NCI-H2196 treated with DMSO at 0.1 percent for 48 hours (cell line): Measurements from ENCODE around the gene OSER1.
"Not testable (repeated sequence)": the region's sequence is repeated elsewhere in the genome, so short reads cannot be mapped to it uniquely, and the experiment has no call there.

Experiments used
- DNase-seq: peaks from one replicate; lab custom pipeline; 2025; ENCODE audit not compliant: unreplicated experiment; lab: John Stamatoyannopoulos, UW

The OSER1 gene

DNA sequence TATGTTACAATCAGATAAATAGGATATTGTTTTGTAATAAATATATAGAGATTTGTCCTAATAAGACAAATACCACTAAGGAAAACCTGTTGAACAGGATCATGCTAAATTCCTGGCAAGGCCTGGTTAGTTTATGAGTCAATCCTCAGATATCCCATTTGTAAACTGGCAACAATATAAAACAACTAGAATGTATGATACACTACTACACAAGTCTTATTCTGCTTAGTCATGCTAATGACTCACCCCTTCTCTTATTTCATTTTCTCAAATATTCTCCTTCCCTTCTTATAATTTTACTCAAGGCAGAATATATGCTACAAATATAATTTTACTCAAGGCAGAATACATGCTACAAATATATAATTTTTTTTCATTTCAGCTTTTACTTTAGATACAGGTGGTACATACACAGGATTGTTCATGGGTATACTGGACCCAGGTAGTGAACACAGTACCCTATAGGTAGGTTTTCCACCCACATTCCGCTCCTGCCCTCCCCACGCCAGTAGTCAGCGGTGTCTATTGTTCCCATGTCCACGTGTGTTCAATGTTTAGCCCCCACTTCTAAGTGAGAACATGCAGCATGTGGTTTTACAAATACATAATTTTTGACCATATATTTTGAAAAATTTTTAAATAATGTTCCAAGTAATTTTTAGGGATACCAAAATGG lies 6.3 kb downstream of the OSER1 start:
- DNase-seq, result peak; percentile 35

DNA sequence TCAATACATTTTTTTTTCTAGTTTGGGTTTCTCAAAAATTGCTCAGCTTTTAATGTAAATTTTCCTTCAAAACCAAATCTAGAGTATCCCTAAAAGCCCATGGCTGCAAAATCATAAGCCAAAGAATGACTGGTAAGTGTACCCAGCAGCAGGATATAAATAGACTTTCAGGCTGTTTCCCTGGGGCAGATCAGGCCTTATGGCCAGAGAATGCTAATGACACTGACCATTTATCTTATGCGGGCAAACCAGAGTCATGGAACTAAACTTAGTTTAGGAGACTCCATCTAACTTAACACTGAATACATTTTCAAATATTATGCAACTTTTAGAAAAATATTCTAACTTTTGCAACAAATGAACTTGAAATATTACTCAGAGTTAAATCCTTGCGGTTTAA lies 7.4 kb downstream of the OSER1 start:
- no peak for DNase-seq

DNA sequence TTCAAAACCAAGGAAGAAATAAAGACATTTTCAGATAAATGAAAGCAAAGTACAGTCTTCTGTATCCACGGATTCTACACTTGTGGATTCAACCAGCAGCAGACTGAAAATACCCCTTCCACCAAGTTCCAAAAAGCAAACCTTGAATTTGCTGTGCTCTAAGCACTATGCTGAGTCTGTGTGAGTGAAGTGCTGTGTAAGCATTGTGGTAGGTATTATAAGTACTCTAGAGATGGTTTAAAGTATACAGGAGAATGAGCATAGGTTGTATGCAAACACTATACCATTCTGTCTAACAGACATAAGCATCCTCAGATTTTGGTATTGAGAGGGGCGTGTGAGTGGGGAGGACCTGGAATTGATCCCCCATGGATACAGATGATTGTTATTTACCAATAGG lies 9.6 kb downstream of the OSER1 start:
- DNase-seq, result no peak

DNA sequence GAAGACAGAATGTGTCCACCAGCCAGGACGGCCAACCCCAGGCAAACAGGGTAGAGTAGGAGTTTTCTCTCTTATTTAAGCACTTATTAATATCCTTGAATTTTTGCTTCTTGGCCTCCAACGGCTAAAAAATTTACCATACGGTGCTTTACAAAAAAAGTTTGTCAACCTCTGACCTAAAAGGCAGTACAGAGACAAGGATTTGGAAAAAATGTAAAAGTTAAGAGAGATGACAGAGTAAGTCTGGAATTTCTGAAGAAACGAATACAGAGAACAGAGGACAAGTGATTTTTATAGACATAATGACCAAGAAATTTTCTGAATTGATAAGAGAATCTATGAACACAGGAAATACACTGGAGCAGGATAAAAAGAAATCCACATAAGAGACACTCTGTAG lies 10.2 kb downstream of the OSER1 start:
- no peak for DNase-seq

DNA sequence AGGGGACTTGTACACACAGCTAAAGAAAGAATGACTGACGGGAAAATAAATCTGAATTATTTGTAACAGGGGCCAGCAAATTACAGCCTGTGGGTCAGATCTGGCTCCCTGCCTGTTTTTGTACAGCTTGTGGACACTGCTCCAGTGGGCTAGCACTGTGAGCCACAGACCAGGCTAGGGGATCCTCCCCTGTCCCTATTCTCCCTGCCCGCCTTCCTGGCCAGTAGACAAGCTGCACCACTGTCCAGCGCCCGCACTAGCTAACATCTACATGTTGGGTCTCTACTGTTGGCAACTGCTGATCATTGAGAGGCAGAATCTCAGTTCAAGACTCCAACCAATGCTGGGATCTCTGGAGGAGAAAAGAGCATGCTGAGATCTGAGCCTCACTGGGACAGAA lies 10.7 kb downstream of the OSER1 start:
- no peak for DNase-seq

DNA sequence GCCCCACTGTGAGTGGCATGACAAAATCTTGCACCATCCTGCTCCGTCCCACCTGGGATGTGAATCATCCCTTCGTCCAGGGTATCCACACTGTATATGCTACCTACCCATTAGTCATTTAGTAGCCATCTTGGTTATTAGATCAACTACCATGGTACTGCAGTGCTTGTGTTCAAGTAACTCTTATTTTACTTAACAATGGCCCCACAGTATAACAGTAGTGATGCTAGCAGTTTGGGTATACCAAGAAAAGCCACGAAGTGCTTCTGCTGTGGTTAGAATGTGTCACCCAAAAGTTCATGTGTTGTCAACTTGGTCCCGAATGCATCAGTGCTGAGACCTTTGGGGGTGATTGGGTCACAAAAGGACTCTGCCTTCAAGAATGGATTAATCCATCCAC lies 11.7 kb downstream of the OSER1 start:
- DNase-seq, result no peak

DNA sequence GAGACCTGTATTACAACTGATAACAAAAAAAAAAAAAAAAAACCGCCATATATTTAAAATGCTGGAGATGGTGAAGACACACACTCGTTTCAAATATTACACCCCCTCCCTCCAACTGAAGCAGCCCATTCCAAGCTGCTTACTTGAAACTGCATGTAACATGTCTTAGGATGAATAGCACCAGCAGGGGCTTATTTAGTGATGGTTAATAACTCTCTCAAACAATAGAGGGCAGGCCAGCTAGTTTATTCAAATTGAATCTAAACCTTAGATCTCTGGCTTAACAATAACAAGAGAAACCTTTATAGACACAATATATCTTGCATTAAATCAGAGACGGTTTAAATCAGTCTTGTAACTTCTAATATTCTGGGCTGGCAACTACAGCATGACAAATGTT lies 14.3 kb downstream of the OSER1 start:
- DNase-seq, result no peak

DNA sequence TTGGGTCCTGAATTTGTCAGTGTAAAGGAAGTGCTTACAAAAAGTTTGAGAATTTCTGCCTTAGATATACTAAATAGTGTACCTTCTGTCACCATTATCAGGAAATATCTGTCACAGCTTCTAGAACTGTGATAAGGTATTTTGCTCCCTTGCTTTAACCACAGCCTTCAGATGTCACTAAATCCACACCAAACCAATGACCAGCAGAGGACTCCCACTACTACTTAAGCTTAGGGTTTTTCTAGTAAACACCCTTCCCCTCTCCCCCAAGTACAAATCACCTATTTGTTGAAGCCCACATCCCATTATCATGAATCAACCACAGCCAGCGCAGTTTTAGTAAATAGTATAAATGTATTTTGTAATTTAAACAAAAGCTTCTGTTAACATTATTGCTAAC lies 15.0 kb downstream of the OSER1 start:
- no peak for DNase-seq

DNA sequence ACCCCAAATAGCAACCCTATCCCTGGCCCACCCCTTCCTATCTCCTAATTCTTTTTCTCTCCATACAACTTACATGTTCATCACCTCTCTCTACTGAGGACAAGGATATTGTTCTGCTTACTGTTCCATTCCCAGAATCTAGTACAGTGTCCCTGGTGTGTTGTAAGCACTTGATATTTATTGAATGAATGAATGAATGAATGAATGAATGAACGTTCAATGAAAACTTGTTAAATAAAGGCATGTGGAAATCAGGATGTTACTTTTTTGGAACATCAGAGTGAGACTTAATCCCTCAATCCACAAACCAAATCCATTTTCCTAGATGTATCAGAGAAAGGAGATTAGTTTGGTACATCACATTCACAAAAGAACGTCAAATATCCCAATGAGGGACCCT lies 16.8 kb downstream of the OSER1 start:
- DNase-seq, result no peak

DNA sequence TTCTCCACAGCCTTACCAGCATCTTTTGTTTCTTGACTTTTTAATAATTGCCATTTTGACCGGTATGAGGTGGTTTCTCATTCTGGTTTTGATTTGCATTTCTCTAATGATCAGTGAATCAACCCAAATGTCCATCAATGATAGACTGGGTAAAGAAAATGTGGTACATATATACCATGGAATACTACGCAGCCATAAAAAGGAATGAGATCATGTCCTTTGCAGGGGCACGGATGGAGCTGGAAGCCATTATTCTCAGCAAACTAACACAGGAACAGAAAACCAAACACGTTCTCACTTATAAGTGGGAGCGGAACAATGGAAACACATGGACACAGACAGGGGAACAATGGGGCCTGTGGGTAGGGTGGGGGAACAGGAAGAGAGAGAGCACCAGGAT lies 18.9 kb downstream of the OSER1 start:
- DNase-seq, result not testable (repeated sequence)

DNA sequence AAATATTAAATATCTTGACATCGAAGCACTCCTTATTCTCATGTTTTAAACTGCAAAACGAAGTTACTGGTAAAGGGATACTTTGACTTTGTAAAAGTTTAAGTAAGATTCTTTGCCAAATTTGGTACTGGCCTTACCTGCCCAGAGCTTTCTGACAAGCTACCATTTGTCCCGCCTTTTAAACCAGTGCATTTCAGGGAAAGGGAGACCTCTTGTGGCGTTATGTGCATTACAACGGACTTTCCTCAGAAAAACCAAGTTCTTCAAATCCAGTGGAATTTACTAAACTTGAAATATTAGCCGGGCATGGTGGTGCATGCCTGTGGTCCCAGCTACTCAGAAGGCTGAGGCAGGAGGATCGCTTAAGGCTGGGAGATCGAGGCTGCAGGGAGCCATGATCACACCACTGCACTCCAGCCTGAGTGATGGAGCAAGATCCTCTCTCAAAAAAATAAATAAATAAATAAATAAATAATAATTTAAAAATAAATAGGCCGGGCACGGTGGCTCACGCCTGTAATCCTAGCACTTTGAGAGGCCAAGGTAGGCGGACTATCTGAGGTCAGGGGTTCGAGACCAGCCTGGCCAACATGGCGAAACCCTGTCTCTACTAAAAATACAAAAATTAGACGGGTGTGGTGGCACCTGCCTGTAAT lies 20.2 kb downstream of the OSER1 start:
- DNase-seq, result peak; percentile 30

DNA sequence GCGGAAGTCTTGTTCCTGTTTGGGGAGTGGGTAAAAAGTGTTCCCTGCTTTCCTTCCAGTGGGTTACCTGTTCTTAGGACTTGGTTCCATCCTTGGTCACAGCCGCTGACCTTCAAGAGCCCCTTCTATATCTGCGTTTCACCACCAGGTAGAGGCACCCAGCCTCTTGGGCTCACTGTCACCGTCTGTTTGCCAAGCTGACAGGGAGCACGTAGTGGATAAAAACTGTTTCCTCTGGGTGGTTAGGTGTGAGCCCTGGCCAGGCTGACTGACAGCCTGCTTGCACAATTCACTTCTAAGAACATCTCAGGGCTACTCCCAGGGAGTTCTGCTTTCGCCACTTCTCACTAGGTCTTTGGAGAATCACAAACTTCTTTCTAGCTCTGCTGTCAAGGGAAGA lies 21.8 kb downstream of the OSER1 start:
- DNase-seq, result no peak

DNA sequence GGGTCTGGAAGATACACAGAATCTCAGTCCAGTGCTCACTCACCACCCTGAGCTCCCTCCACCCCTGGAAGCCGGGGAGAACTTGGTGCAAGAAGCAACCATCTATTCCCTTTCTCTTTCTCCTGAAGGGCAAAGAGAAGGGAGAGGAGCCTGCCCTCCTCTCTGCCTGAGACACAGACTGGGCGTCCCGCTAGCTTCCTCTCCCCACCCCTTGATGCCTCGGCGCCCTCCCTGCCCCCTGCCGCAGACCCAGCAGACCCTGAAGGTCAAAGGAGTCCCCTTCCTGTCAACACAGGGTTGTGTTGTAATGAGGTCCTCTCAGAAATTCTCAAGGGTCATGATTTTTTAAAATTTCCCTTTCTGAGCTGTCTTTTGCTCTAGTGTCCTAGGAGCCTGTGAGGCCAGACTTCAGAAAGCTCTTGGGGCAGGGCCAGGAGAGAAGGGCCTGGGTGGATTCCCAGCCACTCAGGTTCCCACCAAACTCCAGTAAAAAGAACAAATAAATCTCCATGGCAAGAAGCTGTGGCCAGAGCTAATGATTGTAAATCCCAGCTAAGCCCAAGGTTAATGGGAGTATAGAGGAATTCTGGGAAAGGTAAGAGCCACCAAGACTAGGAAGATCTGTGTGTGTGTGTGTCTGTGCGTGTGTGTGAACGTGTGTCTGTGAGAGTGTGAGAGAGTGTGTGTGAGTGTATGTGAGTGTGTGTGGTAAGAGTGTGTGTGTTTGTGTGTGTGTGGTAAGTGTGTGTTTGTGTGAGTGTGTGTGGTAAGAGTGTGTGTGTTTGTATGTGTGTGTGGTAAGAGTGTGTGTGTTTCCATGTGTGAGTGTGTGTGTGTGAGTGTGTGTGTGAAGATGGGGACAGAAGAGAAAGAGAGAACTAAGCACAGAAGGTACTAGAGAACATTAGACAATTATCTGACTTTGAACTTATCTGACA lies 22.5 kb downstream of the OSER1 start:
- DNase-seq, result no peak

DNA sequence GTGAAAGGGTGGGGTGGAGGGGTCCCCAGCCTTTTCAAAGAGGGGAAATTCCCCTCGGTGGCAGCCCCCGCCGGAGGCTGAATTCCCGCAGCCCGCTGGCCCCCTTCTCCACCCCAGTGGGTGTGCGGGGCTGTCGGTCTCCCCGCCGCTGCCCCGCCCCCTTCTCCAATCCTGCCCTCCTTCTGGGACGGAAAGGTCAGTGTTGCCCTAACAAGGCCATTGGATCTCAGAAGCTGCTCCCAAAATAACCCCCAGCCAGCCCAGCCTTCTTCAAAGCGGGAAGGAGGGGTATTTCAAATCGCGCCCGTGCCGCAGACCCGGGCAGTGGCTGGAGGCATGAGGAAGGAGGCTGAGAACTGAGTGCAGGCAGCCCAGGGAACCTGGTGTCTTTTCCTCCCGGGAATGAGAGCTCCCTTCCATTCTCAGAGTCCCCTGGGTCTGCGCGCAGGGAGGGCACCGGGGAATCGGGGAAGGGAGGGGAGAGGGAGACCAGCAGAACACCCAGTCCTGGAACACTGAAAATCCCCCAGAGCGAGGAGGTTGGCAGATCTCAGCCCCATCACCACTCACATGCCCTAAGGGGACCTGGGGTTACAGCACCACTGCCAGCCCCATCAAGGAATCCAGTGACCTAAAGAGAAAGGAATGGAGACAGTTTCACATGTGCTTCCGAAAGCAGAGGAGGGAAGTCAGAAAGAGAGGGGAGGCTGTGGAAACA lies 23.4 kb downstream of the OSER1 start, which contains the start of gene JPH2:
JPH2 (minus strand) TSS at position 135 of the 718 bp plus-strand sequence. CDS start 483 bp downstream, outside the sequence.
- no peak for DNase-seq

DNA sequence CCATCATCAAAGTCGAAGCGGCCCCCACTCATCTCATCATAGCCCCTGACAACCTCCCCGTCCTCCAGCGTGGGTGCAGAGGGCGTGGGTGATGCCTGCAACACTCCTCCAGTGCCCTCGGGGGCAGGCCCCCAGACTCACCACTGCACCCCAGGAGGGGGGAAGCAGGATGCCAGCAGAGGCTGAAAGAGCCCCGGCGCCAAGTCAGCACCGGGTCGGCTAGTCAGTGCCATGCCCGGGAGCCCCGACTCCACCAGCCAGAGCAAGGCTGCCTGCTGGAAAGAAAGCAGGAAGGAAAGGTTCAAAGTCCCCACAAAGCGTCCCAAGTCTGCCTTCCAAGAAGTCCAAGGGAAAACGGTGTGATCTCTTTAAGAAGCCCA lies 23.9 kb downstream of the OSER1 start:
- no peak for DNase-seq

DNA sequence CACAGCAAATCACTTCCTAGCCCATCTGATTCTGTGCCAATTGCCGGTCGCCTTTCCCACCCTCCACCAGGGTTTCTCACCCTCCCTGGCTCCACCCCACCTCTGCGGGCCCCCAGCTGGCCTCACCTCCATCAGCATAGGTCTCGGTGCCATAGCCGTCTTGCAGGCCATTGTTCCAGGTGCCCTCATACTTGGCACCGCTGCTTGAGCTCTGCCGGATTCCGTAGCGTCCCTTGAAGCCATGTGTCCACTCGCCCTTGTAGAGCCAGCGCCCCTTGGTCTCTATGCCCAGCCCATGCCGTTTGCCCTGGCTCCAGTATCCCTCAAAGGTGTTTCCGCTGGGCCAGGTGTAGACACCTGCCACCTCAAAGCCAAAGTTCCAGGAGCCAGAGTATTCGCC lies 24.4 kb downstream of the OSER1 start:
- DNase-seq, result no peak

DNA sequence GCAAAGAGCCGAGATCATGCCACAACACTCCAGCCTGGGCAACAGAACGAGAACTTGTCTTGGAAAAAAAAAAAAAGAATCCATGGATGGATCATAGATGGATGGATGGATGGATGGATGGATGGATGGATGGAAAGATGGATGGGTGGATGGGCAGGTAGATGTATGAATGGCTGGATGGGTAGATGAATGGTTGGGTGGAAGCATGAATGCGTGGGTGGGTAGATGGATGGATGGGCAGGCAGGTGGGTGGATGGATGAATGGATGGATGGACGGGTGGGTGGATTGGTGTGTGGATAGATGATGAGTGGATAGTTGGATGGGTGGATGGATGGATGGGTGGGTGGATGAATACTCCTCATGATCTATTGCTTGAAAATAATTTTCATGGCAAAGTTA lies 25.0 kb downstream of the OSER1 start:
- no peak for DNase-seq

DNA sequence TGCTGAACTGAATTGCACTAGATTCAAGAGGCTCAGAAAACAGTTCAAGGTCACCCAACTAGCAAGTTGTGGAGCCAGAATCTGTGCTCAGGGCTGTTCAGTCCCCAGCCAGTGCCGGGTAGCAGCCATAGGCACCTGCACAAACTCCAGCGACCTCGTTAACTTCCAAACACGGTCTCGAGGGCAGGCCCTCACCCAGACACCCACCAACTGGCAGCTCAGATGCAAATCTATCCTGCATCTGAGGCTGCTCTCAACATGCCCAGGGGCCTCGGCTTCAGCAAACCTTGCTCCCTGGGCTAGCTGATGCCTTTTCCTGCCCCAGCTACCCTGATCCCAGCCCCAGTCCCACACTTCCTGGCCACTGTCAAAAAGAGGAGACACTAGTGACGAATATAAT lies 27.3 kb downstream of the OSER1 start:
- no peak for DNase-seq

DNA sequence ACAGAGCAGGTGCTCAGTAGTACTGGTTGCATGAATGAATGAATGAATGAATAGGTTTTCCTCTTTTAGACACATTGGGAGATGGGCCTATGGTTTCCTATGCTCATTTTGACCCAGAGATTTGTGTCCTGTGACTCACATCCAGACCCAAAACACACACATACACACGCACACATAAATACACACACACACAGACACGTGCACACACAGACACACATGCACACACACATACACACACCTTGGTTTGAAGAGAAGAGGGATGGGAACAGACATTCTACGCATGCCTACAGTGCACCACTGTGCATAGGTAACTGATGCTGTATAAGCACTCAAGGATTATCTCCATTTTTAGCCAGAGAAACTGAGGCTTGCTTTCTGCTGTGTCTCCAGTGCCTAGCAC lies 27.7 kb downstream of the OSER1 start:
- DNase-seq, result no peak

DNA sequence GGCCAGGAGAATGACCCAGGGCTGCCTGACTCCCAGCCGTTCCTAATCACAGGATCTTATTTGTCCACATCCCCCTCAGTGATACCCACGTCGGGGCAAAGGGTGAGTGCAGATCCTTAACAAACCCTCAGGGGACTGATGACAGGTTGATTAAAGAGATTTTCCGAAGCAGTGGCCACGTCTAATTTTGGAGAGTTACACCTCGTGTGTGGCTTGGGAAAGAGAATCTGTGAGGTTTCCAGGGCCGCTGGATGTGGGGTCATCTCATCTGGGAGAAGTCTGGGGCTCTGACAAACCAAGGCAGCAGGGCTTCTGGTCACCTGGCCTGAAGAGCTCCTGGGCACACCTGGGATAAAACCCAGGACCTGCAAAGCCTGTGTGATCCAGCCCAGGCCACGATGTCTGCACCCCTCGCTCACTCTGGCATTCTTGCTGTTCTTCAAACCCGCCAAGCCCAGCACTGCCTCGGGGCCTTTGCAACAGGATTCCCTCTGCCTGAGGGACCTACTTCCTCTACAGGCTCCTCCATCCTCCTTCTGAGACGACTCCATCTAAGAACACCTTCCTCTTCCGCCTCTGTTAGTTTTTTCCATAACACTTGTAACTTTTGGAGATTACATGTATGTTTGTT lies 28.3 kb downstream of the OSER1 start:
- DNase-seq, result no peak

DNA sequence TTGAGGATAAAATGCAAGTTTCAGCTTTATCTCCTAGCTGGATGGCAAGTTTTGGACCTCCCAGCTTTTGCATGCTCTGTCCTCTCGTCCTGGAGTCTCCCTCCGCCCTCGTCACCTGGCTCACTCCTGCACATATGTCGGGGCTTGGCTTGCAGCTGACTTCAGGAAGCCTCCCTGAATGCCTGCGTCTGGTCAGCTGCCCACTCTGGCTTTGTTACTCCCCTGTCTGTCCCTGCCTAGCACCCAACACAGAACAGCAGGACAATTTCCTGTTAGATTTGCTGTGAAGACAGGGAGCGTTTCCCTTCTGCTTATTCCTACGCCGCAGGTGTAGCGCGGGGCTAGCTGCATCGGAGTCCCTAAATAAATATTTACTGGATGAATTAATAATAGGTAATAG lies 29.0 kb downstream of the OSER1 start:
- DNase-seq, result no peak
